Measurements from ENCODE around the gene ZNF787. TPM values are rescaled to one million over a fixed set of nuclear protein-coding genes. Genes with fewer than 3 reads are reported as not detected.
A peak's percentile ranks its signal among the peaks of the same experiment; 100 is the strongest.

Gene ZNF787
- total and polyA plus RNA-seq, 2 of the 8 experiments (the other 6 are each of a cell fraction or from before 2014, with no cell fraction given), result 19.7 to 56.0 TPM

- no peak for FAIRE-seq
- peaks cover 2 to 11% (median 6%) of the 10 kb centered on the region in 4 experiments; a peak in 3 of 8 replicates for H3K36me3 ChIP-seq (ENCODE audit: control insufficient read depth in 2 of 4, insufficient read depth in 4 of 4, low read length in 3 of 4)
- POLR2A ChIA-PET (ENCODE audit: partially characterized antibody), result interaction anchor here (0.8 to 2.2 kb wide), 8 partner anchors 20 to 283 kb away, joined by 3 to 5 read pairs (median 4); partner anchors contain the start of gene ZNF787
- H3K9me3 ChIP-seq (ENCODE audit: insufficient read depth in 2 of 2, low read depth in 1 of 2, low read length in 1 of 2), result no peaks in the 10 kb centered on the region
- H4K20me1 ChIP-seq (replicated peaks in 1 of 2; ENCODE audit: control insufficient read depth in 1 of 2, insufficient read depth in 2 of 2, low read length in 2 of 2), result peaks cover 19 to 20% of the 10 kb centered on the region in 2 experiments
- H2AFZ ChIP-seq (ENCODE audit: low read length), result no peak overlapping the region
- CTCF ChIA-PET (ENCODE audit: partially characterized antibody), result interaction anchor here (0.9 to 4.4 kb wide), 9 partner anchors 9 to 225 kb away, joined by 3 to 20 read pairs (median 5); no protein-coding TSS in a partner anchor
- H3K14ac ChIP-seq (ENCODE audit: insufficient read length), result no peak overlapping the region
- DNase-seq (ENCODE audit: low read depth in 1 of 2, low spot score in 2 of 2), result no peak
- no peak overlapping the region for H2BK15ac ChIP-seq (ENCODE audit: low read length)
- peaks cover 7% of the 10 kb centered on the region for H3K23me2 ChIP-seq (ENCODE audit: low read depth, low read length)
- no peak overlapping the region for H2BK120ac ChIP-seq (replicated peaks; ENCODE audit: low read depth, low read length)
- H3K27ac ChIP-seq (ENCODE audit: low read depth, low read length), result no peak overlapping the region
- no peaks in the 10 kb centered on the region for H3K27me3 ChIP-seq (replicated peaks in 1 of 4; ENCODE audit: control insufficient read depth in 3 of 4, extremely low read depth in 1 of 4, insufficient read depth in 3 of 4, low read length in 3 of 4)
- no peak overlapping the region; the same call in 1 of the 2 replicates for H4K8ac ChIP-seq (ENCODE audit: extremely low read depth, insufficient read depth, low read length)
- H4K91ac ChIP-seq (replicated peaks; ENCODE audit: insufficient read length, low read length), result no peak overlapping the region
- H2AK5ac ChIP-seq (ENCODE audit: low read depth, low read length), result 0 out of 2 replicates have a peak overlapping the region, but pooled peaks have one; percentile 19
- WGBS, 2 experiments (ENCODE audit: extremely low coverage in 1 of 2, insufficient coverage in 1 of 2, insufficient read length in 1 of 2, insufficient replicate concordance in 2 of 2, low coverage in 1 of 2, low lambda C conversion rate in 2 of 2, missing lambda C conversion rate in 1 of 2), result 88% methylated on average over 16 of the region's 18 CpGs; no CpG with 5 or more reads in 1 of the 2 experiments
- H4K5ac ChIP-seq (ENCODE audit: insufficient read length, low read depth, low read length), result no peak overlapping the region
- H3K23ac ChIP-seq (ENCODE audit: insufficient read length), result no peak overlapping the region
- no peak overlapping the region for H3K4me2 ChIP-seq (ENCODE audit: insufficient read depth in 1 of 2, low read depth in 2 of 2, low read length in 2 of 2)
- H3K56ac ChIP-seq (replicated peaks; ENCODE audit: insufficient read length, low read depth, low read length), result no peak overlapping the region
- no peak overlapping the region for H3K4ac ChIP-seq (replicated peaks; ENCODE audit: insufficient read length, low read depth, low read length)
- H3K79me1 ChIP-seq (ENCODE audit: low read depth, low read length), result peaks cover 4% of the 10 kb centered on the region
- peaks cover 0 to 14% (median 7%) of the 10 kb centered on the region in 4 experiments; a peak in 6 of 7 replicates for H3K4me1 ChIP-seq (replicated peaks in 1 of 4; ENCODE audit: control insufficient read depth in 3 of 4, insufficient read depth in 4 of 4, low read length in 3 of 4)
- H3K9ac ChIP-seq (replicated peaks in 1 of 4; ENCODE audit: extremely low read depth in 1 of 4, low read depth in 3 of 4, low read length in 3 of 4), result no peak overlapping the region
- peaks cover 0 to 10% of the 10 kb centered on the region in 2 experiments; a peak in 1 of 4 replicates for H3K79me2 ChIP-seq (ENCODE audit: control insufficient read depth in 1 of 2, insufficient read depth in 2 of 2, low read length in 2 of 2)
- peak overlapping the region; percentile 41 for H2BK5ac ChIP-seq (ENCODE audit: low read depth, low read length)
- H2BK12ac ChIP-seq (ENCODE audit: low read depth, low read length), result no peak overlapping the region
- no peak overlapping the region for H3K18ac ChIP-seq (ENCODE audit: extremely low read depth, low read length)
- no peak overlapping the region for H3K4me3 ChIP-seq (ENCODE audit: extremely low read depth in 1 of 4, insufficient read depth in 2 of 4, low read depth in 3 of 4, low read length in 4 of 4)
- no peak overlapping the region for H2BK20ac ChIP-seq (ENCODE audit: low read length)
- TF ChIP-seq RXRA (IDR thresholded peaks at IDR 0.05; ENCODE audit: insufficient read depth, low read depth, low read length), result no peak
- TF ChIP-seq SIRT6 (IDR thresholded peaks at IDR 0.05; ENCODE audit: low read length), result no peak
- TF ChIP-seq SP4 (IDR thresholded peaks at IDR 0.05; ENCODE audit: low read length), result no peak
- no peak for TF ChIP-seq YY1 (IDR thresholded peaks at IDR 0.05; ENCODE audit: low read depth, low read length)
- TF ChIP-seq RBBP5 (IDR thresholded peaks at IDR 0.05; ENCODE audit: borderline replicate concordance, low read depth, low read length), result no peak
- TF ChIP-seq POU5F1 (IDR thresholded peaks at IDR 0.05; ENCODE audit: low read depth, low read length), result no peak
- no peak for TF ChIP-seq BACH1 (IDR thresholded peaks at IDR 0.05; ENCODE audit: low read length)
- no peak for TF ChIP-seq GTF2F1 (IDR thresholded peaks at IDR 0.05; ENCODE audit: borderline replicate concordance, low read depth, low read length)
- TF ChIP-seq NANOG (IDR thresholded peaks at IDR 0.05; ENCODE audit: insufficient read depth, low read depth, low read length, poor library complexity, severe bottlenecking), result no peak
- TF ChIP-seq PHF8 (conservative IDR thresholded peaks at IDR 0.05; ENCODE audit: low read depth, low read length), result no peak
- no peak for TF ChIP-seq RAD21 (IDR thresholded peaks at IDR 0.05 in 1 of 2, conservative IDR thresholded peaks at IDR 0.05 in 1 of 2; ENCODE audit: low read depth in 2 of 2, low read length in 2 of 2)
- TF ChIP-seq TAF1 (IDR thresholded peaks at IDR 0.05; ENCODE audit: low read depth, low read length), result no peak
- no peak for TF ChIP-seq NRF1 (IDR thresholded peaks at IDR 0.05; ENCODE audit: low read depth, low read length)
Measured at GRCh38 chr19:56084835-56085536, 36.1 kb downstream of the ZNF787 start.

Data from H1 (cell line).